Stomach (tissue), 4 donors: Measurements from ENCODE around the gene KCNQ1.

ENCODE experiments used
- CTCF ChIP-seq, 7 experiments: fragments of 450-650 bp in 4 of 7; fragments of 200-600 bp in 3 of 7; sonication (generic) in 3 of 7; IDR thresholded peaks; one replicate each; pipeline ENCODE4 v1.5.1; 2016 to 2019; ENCODE audit warnings: antibody characterized with exemption in 7 of 7, control low read depth in 2 of 7, mild to moderate bottlenecking in 1 of 7
- EP300 ChIP-seq: sonication (generic); formaldehyde crosslinking; IDR thresholded peaks from one replicate; pipeline ENCODE4 v1.6.1; 2017; ENCODE audit warnings: antibody characterized with exemption
- POLR2A ChIP-seq, 4 donors: fragments of 450-650 bp; IDR thresholded peaks; one replicate each; pipeline ENCODE4 v1.6.1; 2016; ENCODE audit warnings: antibody characterized with exemption in 4 of 4, control low read depth in 2 of 4, mild to moderate bottlenecking in 1 of 4, moderate library complexity in 1 of 4
- POLR2AphosphoS5 ChIP-seq, 3 donors: sonication (generic); formaldehyde crosslinking; IDR thresholded peaks; one replicate each; pipeline ENCODE4 v1.6.1; 2016; ENCODE audit warnings: antibody characterized with exemption in 3 of 3

GRCh38 chr11:2844116-2844842 is 399.5 kb downstream of the KCNQ1 start:
- TF ChIP-seq POLR2AphosphoS5 (IDR thresholded peaks at IDR 0.05) (no peak), CTCF (IDR thresholded peaks at IDR 0.05) (no peak), EP300 (no peak), POLR2A (IDR thresholded peaks at IDR 0.05) (no peak)
